Stimulated activated naive CD4-positive, alpha-beta T cell treated with Interleukin-2 at 50 U/mL for 16 hours (primary cell): ENCODE data around the gene VSIG8.

Experiments used
- DNase-seq: peaks from one replicate; lab custom pipeline; 2025; lab: John Stamatoyannopoulos, UW

Gene VSIG8

DNA sequence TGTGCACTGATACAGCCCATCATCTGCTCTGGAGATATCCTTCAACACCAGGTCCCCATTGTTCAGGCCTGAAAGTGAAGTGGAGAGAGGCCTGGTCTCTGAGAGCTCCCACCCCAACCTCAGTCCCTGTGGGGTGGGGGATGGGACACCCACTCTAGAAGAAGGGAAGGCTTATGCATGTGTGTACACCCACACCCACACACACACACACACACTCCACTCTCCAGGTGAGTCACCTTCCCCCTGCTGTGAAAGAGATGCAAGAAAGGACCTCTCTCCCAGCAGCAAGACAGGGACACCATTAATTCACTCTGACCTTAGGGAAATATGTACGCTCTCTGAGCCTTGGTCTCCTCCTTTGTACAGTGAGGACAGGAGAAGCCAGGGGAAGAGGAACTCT is 5.9 kb downstream of the VSIG8 start:
- DNase-seq = no peak

DNA sequence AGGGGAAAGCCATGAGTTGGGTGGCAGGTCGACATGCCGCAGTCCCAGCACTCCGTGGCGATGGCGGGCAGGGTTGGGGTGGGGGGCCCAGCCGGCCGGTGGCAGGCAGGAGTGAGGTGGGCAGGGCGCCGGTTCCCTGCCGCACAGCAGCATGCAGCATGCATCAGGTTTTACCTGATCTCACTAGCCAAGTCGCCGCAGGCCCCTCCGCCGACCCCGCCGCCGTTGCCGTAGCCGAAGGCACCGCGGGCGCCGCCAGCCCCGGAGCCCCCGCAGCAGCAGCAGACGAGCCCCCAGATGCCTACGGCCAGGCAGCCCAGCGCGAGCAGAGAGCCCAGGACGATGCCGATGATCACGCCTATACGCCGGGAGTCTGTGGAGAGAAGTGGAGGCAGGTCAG is 6.7 kb downstream of the VSIG8 start:
- no peak for DNase-seq

DNA sequence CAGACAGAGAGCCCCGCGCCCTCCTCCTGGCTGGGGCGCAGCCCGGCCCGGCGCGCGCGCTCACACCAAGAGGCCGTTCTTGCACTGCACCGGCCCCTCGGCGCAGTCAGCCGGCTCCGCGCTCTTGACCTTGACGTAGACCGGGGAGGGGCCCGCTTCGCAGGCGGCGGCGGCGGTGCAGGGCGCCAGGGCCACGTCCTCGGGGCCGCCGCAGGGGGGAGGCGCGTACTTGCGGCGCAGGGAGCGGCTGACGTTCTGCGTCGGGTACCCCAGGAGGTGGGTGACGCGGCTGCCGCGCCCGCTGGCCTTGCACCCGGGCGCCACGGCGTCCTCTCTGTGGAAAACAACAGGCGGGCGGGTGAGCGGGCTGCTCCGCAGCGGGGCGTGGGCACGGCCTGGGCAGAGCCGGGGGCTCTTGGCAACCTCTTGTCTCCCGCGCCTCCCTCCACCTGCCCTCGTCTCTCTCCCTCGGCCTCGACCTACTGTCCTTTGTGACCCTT is 7.7 kb downstream of the VSIG8 start:
- peak; percentile 73 for DNase-seq

DNA sequence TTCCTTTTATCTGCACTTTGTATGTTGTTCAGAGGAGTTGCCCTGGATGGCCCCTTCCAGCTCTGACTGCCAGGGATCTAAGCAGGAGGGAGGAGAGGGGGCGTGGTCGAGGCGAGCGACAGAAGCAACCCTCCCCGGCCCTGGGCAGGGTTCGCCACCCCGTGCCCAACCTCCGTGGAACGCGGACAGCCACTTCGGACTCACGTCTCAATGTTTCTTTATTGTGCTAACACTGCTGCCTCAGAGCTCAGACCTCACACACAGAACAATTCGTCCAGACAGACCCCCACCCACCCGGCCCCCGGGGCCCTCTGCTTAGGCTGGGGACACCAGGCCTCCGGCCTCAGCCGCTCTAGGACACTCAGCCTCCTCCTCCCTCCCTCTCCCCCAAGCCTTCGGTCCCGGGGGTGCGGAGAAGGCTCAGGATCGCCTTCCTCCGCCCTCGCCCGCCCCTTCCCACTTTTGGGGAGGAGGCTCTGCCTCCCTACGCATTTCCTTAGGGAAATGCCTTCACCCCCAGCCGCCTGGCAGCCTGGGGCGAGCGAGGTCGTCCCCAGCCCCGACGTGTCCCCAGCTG is 8.3 kb downstream of the VSIG8 start:
- DNase-seq = no peak

DNA sequence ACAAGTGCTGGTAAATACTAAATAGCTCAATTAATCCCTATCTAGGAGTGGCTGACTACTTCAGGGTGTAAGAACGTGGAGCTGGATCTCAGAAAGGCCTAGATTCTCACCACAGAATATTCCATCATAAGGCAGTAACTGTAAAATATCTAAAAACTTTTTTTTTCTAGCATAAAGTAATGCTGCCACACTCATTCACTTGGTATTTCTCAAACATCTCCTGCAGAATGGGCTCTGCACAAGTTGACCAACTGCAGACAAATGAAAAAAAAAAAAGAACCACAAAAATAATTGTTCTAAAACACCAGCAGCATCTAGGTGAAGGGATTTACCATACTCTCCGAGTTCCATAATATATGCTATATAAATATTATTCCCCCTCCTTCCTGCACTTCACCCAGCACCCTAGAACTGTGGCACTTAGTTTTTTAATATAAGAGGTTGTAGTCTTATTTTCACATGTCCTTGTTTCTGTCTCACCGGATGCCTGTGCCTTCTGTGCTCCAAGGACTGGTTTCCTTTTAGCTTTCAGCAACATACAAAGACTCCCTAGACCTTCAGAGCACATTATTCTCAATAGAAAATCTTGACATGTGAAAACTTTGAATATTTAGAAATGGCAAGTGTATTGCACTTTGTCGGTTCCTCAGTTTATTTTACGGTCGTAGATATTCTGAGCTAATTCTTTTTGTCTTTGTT is 8.9 kb downstream of the VSIG8 start:
- no peak for DNase-seq

DNA sequence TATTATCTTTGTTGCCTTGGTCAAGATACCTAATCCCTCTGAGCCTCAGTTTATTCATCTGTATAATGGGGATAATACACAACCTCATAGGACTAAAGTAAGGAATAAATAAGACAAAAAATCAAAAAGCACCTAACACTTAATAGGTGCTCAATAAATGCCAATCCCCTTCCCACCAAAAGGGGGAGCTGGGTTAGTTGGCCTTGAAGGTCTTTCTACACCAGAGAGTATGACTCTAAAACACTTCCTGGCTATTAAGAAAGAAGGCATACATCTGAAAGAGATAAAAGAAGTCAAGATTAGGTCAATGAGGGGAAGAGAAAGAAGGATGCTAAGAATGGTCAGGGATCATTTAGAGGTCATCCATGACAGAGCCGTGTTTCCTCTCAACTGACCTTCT is 11.1 kb downstream of the VSIG8 start:
- DNase-seq = no peak

DNA sequence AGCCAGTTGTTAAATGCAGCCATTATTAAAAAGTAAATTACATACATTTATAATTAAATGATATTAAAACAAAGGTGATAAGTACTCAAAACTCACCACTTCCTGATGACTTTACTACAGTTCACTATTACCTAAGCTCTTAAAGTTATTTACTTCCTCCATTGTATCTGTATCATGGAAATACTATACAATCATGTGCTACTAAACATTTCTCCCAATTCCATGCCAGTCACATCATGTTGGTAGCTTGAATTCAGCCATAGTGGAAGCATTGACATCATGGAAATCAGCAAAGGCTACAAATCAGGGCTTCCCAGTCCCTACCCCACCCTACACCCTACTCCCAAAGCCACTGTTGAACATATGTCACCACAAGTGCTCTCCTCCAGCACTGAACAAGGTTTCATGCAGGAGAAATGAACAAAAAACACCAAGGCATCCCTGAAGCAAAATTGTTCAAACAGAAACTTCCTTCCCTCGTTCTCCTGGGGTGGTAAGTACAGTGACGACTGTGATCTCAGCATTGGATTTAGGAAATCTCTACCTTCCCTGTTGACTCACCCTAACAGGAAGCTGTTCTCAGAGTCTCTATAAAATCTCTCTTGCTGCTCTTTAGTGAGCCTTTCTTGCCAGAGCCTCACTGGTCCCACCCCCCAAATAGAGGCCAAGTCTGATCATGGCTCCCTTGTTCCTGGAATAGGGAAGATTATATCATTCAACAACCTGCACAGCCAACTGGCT is 12.7 kb downstream of the VSIG8 start:
- no peak for DNase-seq

DNA sequence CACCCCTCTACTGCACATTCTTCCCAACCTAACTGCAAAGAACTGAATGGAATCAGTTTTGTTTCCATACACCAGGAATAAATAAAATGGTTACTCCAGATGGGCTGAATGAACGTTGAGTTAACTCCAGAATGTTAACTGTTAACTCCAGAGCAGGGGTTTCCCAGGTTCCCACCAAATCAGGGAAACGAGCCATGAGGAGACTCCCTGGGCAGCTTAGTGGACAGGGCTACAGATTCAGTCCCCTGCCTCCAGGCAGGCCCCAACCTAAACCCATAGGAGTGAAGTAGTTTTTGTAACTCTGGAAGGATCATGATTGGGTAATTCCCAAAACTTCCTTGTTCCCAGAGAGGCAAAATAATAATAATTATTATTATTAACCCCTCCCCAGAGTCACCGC is 14.1 kb downstream of the VSIG8 start:
- DNase-seq = no peak

DNA sequence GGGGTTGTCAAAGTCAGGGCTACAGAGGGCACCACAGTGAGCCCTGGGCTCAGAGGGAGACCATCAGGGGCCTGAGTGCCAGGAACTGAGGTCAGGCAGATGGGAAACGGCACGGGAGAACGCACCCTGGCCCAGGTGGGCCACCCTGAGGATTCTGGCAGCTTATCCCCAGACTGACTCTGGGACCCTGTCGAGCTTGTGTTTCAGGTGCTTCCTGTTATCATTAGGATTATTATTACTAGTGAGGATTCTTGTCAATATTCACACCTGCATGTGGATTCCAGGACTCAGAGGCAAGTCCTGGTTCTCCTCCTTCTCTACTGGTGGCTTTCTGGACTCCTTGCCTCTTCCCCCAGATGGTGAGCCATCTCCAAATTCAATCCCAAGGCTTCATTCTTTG is 15.2 kb downstream of the VSIG8 start:
- no peak for DNase-seq

DNA sequence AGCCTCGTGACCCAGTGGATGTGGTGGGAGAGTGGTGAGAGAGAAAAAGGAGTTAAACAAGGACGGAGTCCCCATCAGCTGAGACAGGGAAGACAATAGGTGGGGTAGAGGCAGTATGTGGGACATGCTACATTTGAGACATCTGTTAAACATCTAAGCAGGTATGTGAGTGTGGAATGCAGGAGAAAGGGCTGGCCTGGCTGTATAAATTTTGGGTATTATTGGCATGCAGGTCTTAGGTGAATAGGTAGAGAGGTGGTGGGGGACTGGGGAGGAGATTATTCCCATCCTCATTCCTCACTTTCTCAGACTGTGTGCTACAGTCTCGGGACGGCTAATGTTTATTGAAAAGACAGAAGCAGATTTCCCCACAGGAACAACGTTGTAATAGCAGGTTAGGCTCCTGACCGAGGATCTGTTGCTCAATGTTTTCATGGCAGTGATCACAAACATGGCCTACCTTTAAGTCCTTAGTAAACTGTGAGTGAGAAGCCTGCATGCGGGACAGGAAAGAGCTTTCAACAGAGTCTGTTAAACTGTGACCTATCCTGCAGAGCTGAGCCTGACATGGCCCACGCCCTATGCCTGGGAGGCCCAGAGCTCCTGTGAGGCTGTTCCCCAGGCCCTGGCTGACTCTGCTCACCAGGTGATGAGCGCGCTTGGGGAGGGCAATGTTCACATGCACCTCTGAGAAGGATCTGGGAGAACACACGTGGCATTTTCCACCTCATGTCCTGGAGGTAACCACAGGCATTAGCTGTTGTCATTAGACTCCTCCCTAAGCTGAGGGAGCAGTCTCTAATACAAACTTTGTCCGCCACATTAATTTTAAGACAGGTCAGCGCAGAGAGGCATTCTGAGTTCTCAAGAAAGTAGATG is 16.5 kb downstream of the VSIG8 start:
- DNase-seq = no peak

DNA sequence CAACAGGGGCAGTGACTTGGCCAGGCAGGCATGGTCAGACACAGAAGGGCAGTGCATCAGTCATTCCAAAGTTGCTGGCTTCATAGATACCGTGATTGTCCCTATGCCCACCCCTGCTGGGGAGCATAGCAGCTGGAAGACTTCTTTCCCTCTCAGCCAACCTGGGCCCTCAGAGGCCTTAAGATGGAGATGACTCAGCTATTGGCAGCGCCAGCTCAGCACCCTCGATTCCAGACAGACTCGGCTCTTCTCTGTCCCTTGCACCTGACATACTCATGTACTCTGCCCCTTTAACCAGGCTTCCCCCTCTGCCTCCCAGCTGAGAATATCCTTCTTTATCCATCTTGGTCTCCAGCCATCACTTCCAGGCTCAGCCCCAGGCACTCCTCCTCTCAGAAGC is 19.0 kb downstream of the VSIG8 start:
- no peak for DNase-seq

DNA sequence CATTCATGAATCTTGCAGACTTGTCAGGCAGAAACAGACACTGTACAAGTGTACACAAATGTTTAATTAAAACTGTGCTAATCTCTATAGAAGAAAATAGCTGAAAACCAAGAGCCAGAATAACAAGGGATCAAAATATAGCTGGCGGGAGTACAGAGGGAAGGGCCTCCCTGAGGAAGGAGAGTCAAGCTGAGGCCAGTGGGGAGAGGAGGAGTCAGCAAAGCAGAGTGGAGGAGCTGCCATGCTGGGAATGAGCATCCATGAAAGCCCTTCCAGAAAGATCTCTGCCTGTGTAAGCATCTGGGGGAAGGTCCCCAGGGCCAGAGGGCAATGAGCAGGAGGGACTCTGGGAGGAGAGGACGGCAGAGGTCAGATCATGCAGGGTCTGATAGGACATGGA is 20.7 kb downstream of the VSIG8 start:
- DNase-seq = no peak

DNA sequence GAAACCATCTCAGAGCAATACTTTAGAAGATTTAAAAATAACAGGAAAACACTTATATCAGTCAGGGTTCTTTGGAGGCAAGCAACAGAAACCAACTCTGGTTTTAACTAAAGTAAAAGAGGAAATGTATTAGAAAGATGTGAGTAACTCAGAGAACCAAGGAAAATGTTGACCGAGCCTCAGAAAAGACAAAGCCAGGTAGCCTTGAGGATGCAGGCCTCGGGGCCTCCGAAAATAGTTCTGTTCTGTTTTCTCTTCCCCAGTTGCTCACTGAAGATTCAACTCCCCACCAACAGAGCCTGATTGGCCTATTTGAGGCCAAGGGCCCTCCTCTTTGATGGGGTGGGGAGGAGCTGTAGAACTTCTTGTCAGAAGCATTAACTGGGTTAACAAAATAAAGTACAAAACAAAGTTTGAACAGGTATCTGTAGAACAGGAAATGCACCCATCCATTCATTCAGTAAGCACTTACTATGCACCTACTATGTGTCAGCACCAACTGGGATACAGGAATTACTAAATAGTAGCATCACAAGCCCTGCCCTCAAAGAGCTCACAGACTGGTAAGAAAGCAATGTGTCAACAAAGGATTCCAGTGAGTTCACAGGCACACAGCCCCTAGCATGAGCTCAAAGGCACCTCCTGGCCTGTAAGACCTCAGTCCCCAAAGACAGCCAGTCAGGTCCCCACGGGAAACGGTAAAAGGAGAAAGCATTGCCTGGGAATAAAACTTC is 23.2 kb downstream of the VSIG8 start:
- DNase-seq = no peak

DNA sequence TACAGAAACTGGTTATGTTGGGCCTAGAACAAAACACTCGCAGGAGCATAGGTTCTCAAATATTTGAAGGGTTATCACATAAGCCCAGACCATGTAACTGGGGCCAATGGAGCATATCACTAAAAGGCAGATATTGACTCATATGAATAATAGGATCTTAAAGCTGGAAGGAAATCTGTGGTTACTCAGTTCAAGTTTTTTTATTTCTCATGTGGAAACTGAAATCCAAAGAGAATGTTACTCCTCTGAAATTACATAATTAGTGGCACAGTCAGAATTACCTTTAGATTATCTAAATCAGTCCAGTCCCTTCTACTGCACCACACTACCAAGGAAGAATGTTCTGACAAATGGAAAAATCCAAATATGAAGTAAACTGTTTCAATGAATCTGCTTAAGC is 23.7 kb downstream of the VSIG8 start:
- DNase-seq = no peak

DNA sequence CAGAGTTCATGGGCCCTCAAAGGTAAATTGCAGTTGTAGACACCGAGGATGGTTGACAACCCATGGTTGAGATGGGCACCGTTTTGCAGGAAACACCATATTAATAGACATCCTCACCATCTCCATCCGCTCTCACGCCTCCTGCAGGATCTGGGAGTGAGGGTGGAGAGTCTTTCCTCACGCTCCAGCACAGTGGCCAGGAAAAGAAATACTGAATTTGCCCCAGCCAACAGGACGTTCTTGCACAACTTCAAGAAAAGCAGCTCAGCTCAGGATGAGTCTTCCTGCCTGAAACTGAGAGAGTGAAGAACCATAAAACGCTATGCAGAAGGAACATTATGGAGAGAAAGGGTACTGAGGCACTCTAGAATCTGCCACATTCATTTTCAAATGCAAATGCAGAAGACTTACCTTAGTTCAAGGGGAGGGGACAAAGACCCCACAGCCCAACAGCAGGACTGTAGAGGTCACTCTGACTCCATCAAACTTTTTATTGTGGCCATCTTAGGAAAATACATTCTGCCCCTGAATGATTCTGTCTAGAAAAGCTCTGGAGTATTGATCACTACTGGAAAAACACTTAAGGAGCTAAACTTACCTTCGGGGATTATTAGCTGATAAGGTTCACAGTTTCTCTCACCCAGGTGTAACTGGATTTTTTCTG is 26.5 kb downstream of the VSIG8 start:
- no peak for DNase-seq

DNA sequence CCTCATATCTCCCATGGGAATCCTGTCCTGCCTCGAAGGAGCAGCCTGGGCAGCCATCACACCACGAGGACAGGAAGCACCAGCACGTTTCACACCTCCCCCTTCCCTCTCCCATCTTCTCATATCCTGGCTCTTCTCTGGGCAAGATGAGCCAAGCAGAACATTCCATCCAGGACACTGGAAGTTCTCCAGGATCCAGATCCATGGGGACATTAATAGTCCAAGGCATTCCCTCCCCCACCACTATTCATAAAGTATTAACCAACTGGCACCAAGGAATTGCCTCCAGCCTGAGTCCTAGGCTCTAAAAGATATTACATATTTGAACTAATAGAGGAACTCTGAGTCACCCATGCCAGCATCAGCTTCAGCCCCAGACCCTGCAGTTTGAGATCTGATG is 27.1 kb downstream of the VSIG8 start:
- no peak for DNase-seq

DNA sequence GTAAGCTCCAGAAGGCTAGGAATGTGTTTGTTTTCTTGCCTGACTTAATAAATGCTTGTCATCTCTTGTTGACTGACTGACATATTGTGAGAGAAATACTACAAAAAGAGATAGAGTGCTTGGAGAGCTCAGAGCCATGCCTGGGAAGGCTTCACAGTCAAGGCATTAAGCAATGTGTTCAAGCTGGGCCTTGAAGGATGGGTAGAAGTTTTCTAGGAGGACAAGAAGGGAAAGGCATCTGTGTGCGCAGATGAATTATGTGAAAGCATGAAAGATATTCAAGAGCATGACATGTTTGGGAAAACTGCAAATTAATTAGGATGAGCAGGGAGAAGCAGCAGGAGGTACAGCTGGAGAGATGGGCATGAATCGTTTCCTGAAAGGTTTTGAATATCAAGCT is 30.1 kb downstream of the VSIG8 start:
- DNase-seq = no peak

DNA sequence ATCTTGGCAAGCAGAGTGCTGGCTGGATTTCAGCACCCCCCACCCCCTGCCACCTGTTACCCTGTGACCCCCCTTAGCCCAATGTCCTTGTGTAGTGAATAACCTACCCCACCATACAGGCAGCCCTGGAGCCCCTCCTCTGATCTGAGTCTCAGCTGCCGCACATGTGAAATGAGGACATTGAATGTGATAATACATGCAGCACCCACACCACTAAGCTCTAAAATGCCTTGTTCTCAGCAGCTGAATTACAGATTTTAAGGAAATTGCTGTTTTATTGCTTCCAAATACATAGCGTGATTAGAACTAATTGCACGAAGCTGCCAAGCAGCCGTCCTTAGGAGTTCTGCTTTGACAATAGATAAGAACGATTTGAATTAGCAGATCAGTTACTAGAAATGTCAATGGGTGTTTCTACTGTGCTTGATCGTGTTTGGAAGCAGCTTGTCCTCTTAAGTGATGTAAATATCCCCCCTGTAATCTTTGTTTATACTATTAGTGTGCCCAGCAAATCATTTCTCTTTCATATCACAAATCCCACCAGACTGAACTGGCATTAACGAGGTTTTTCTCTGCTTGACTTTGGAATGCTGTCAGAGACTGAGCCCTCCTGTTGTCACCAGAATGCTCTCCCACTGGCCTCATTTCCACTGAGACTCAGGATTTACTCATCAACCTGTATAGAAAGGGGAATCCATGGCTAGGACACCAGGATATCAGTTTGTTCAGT is 30.9 kb downstream of the VSIG8 start:
- no peak for DNase-seq

DNA sequence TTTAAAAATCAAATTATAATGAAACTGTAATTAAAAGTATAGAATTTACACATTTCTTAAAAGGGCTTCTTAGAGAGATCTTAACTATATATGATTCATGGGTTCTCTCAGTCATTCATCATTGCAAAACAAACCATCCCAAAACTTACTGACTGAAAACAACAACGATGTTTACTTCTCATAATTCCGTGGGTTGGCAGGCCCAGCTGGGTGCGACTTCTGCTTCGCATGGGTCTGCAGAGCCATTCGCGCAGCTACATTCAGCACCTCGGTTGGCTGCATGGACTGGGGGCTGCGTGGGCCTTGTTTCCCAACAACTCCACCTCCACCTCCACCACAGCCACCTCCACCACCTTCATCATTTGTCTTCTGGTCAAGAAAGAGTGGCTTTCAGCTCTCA is 31.7 kb downstream of the VSIG8 start:
- no peak for DNase-seq

DNA sequence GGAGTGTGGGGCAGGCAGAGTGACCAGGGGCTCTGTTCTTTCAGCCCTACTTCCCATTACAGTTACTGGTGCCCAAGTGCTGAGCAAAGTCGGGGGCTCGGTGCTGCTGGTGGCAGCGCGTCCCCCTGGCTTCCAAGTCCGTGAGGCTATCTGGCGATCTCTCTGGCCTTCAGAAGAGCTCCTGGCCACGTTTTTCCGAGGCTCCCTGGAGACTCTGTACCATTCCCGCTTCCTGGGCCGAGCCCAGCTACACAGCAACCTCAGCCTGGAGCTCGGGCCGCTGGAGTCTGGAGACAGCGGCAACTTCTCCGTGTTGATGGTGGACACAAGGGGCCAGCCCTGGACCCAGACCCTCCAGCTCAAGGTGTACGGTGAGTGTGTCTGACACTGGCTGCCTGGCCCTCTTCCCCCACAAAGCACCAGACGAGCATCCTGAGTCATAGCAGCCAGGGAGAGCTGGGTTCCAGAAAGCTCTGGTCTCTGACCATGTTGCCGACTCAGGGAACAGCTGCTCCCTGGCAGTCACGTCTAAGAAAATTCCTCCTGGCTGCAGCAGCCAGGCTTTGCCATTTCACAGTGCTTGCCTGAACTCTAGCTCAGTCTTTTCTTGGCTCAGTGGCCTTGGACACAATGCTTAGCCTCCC is 32.5 kb downstream of the VSIG8 start:
- no peak for DNase-seq
